Sigmoid colon (tissue), 7 donors: Measurements from ENCODE around the gene PCDHB1. TPM values are rescaled to one million over a fixed set of nuclear protein-coding genes. Genes with fewer than 3 reads are reported as not detected.

Source experiments
- DNase-seq: peaks from one replicate; pipeline ENCODE4 v3.0.0-alpha.2; 2019
- H3K27ac ChIP-seq, 4 donors: fragments of 200-600 bp; sonication (generic); one replicate each; pipeline ENCODE4 v1.5.1; 2016 to 2019; ENCODE audit warnings: mild to moderate bottlenecking in 1 of 4
- H3K27me3 ChIP-seq, 3 donors: fragments of 200-600 bp; sonication (generic); one replicate each; pipeline ENCODE4 v1.5.1; 2019; ENCODE audit warnings: mild to moderate bottlenecking in 1 of 3
- H3K36me3 ChIP-seq, 4 donors: fragments of 200-600 bp; sonication (generic); one replicate each; pipeline ENCODE4 v1.5.1; 2016 to 2019
- H3K4me1 ChIP-seq, 4 donors: fragments of 200-600 bp; sonication (generic); one replicate each; pipeline ENCODE4 v1.5.1; 2017 to 2019
- H3K4me3 ChIP-seq, 4 donors: fragments of 200-600 bp; sonication (generic); one replicate each; pipeline ENCODE4 v1.5.1; 2017 to 2019; ENCODE audit warnings: mild to moderate bottlenecking in 2 of 4, moderate library complexity in 1 of 4
- H3K9me3 ChIP-seq, 4 donors: fragments of 200-600 bp in 3 of 4; sonication (generic) in 3 of 4; one replicate each; pipeline versions ENCODE4 v1.5.1 to v1.6.1; 2013 to 2019
- EP300 ChIP-seq, 4 donors: sonication (generic); formaldehyde crosslinking; IDR thresholded peaks; one replicate each; pipeline ENCODE4 v1.6.1; 2017; ENCODE audit warnings: antibody characterized with exemption in 4 of 4
- POLR2A ChIP-seq, 2 donors: fragments of 450-650 bp; IDR thresholded peaks; one replicate each; pipeline ENCODE4 v1.6.1; 2016; ENCODE audit warnings: antibody characterized with exemption in 2 of 2, mild to moderate bottlenecking in 2 of 2, moderate library complexity in 2 of 2
- POLR2AphosphoS5 ChIP-seq, 4 donors: sonication (generic); formaldehyde crosslinking; IDR thresholded peaks; one replicate each; pipeline ENCODE4 v1.6.1; 2017; ENCODE audit warnings: antibody characterized with exemption in 4 of 4
- WGBS, 2 donors: extraction: QIAGEN DNeasy Blood & Tissue Kit; methylation state at CpG; one replicate each; pipeline ENCODE4 v1.1.7; 2013; 5-methylcytosine and 5-hydroxymethylcytosine counted together
- intact Hi-C: fragments of 100-400 bp; cut with DNase I; formaldehyde crosslinking; loops from one replicate; pipeline ENCODE4 v1.15.1; 2023
- polyA plus RNA-seq, 3 donors: library from polyadenylated mRNA; stranded (reverse); fragments of 200-250 nt; gene quantifications; one replicate each; pipeline ENCODE4 v1.2.3, GENCODE V29; 2013
- total RNA-seq, 4 donors: library from RNA; depleted of rRNA; stranded (reverse); fragments of >200 nt; gene quantifications; one replicate each; pipeline ENCODE4 v1.1.0, GENCODE V29; 2016
- TF ChIP-seq, protein P1 (sequence below), 4 experiments: fragments of 450-650 bp in 3 of 4; fragments of 200-600 bp in 1 of 4; IDR thresholded peaks; one replicate each; pipeline ENCODE4 v1.5.1; 2016 to 2019; ENCODE audit warnings: antibody characterized with exemption in 4 of 4, mild to moderate bottlenecking in 3 of 4, moderate library complexity in 2 of 4
- donor health status: healthy with polysubstance abuse.
- donor health status: Bipolar disorder and iron deficiency.
- donor health status: healthy.

The PCDHB1 gene
- total and polyA plus RNA-seq, 7 donors, result under 0.01 to 0.36 (median 0.27) TPM; not detected in 2

DNA sequence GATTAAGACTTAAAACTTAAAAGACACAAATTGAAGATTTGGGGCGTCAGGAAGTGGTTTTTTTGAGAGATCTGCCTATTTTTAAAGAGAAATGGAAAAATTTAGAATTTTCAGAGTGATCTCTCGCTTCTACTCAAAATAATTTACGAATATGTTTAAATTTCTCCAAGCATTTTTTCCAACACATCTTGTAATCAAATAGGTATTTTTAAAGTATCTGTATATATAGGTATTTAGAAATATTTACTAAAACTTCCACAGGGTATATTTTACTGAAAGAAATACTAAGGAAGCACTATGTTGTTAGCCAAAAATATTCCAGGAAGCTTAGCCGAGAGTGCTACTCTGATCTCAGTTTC is 9.8 kb upstream of the PCDHB1 start:
- Histone ChIP-seq H3K27me3 (peaks cover 0 to 12% (median 0%) of the 10 kb centered on the region in 3 donors), H3K27ac (no peak overlapping the region), H3K9me3 (peaks cover 0 to 5% (median 0%) of the 10 kb centered on the region in 4 donors), H3K4me3 (no peak overlapping the region), H3K4me1 (peaks cover 0 to 17% (median 15%) of the 10 kb centered on the region in 4 donors), H3K36me3 (no peaks in the 10 kb centered on the region)
- intact Hi-C loops, result loop anchor here (2.0 to 5.0 kb wide), 6 partner anchors 75 to 669 kb away; partner anchors contain the start of genes PCDHA10, PCDHA13, PCDHA4 and PCDHAC1
- DNase-seq, result no peak
- 22 to 23% methylated on average over 4 of the region's 4 CpGs for WGBS, 2 donors
- TF ChIP-seq, protein P1, sequence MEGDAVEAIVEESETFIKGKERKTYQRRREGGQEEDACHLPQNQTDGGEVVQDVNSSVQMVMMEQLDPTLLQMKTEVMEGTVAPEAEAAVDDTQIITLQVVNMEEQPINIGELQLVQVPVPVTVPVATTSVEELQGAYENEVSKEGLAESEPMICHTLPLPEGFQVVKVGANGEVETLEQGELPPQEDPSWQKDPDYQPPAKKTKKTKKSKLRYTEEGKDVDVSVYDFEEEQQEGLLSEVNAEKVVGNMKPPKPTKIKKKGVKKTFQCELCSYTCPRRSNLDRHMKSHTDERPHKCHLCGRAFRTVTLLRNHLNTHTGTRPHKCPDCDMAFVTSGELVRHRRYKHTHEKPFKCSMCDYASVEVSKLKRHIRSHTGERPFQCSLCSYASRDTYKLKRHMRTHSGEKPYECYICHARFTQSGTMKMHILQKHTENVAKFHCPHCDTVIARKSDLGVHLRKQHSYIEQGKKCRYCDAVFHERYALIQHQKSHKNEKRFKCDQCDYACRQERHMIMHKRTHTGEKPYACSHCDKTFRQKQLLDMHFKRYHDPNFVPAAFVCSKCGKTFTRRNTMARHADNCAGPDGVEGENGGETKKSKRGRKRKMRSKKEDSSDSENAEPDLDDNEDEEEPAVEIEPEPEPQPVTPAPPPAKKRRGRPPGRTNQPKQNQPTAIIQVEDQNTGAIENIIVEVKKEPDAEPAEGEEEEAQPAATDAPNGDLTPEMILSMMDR (IDR thresholded peaks at IDR 0.05), result no peak
- no peak for TF ChIP-seq POLR2AphosphoS5 (IDR thresholded peaks at IDR 0.05)
- no peak for TF ChIP-seq EP300 (IDR thresholded peaks at IDR 0.05)
- TF ChIP-seq POLR2A (IDR thresholded peaks at IDR 0.05), result no peak

DNA sequence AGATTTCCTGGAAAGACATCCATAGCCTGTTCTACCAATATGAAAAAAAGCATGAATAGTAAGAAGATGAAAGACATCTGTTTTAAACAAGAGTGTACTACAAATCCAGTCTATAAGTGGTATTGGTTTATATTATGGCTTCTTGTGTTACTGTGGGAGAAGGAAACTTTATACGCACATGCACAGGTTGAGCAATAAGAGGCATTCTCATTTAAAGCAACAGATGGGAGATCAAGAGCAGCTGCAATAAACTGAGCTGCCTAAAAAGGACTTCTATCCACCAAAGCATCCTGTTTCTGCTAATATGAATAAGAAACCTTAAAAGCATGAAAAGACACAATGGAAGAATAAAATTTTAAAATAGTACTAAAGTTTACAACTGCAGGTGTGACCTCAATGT is 8.6 kb upstream of the PCDHB1 start:
- DNase-seq, result no peak
- H3K4me3 ChIP-seq, result no peak overlapping the region
- H3K36me3 ChIP-seq, result no peaks in the 10 kb centered on the region
- intact Hi-C loops, result loop anchor here (5.0 kb wide), 4 partner anchors 160 to 670 kb away; partner anchors contain the start of genes PCDHA10, PCDHA13 and PCDHA4
- TF ChIP-seq EP300 (IDR thresholded peaks at IDR 0.05), result no peak
- TF ChIP-seq POLR2A (IDR thresholded peaks at IDR 0.05), result no peak
- TF ChIP-seq, protein P1 (IDR thresholded peaks at IDR 0.05), result no peak
- TF ChIP-seq POLR2AphosphoS5 (IDR thresholded peaks at IDR 0.05), result no peak
- no peak overlapping the region for H3K27ac ChIP-seq
- WGBS, 2 donors, result 48 to 60% methylated on average over 1 of the region's 1 CpG
- peaks cover 0 to 22% (median 0%) of the 10 kb centered on the region in 3 donors for H3K27me3 ChIP-seq
- peaks cover 0 to 5% (median 0%) of the 10 kb centered on the region in 4 donors for H3K9me3 ChIP-seq
- H3K4me1 ChIP-seq, result peaks cover 0 to 17% (median 15%) of the 10 kb centered on the region in 4 donors

- no peak for DNase-seq
- no peaks in the 10 kb centered on the region for H3K36me3 ChIP-seq
- peaks cover 0 to 5% (median 0%) of the 10 kb centered on the region in 4 donors for H3K4me1 ChIP-seq
- peak overlapping the region; percentile 19 to 54 (median 51) for H3K4me3 ChIP-seq
- TF ChIP-seq, protein P1 (IDR thresholded peaks at IDR 0.05), result no peak
- TF ChIP-seq POLR2AphosphoS5 (IDR thresholded peaks at IDR 0.05) (no peak), EP300 (IDR thresholded peaks at IDR 0.05) (no peak), POLR2A (IDR thresholded peaks at IDR 0.05) (no peak)
- intact Hi-C loops, result no loop called here
- no peak overlapping the region for H3K27ac ChIP-seq
- peaks cover 0 to 33% (median 8%) of the 10 kb centered on the region in 3 donors for H3K27me3 ChIP-seq
- 13 to 42% methylated on average over 19 of the region's 19 CpGs for WGBS, 2 donors
- peaks cover 0 to 5% (median 0%) of the 10 kb centered on the region in 4 donors for H3K9me3 ChIP-seq
These were observed 320 bp downstream of the PCDHB1 start for GRCh38 chr5:141051521-141051866.

GRCh38 chr5:141077826-141078225 is 26.7 kb downstream of the PCDHB1 start:
- intact Hi-C loops, result no loop called here
- H3K4me1 ChIP-seq, result no peaks in the 10 kb centered on the region
- TF ChIP-seq, protein P1 (IDR thresholded peaks at IDR 0.05), result no peak
- TF ChIP-seq POLR2A (IDR thresholded peaks at IDR 0.05) (no peak), POLR2AphosphoS5 (IDR thresholded peaks at IDR 0.05) (no peak)
- DNase-seq, result no peak
- no peak overlapping the region for H3K27ac ChIP-seq
- H3K9me3 ChIP-seq, result peaks cover 0 to 10% (median 5%) of the 10 kb centered on the region in 4 donors
- WGBS, 2 donors, result 54 to 73% methylated on average over 17 of the region's 17 CpGs
- H3K36me3 ChIP-seq, result no peaks in the 10 kb centered on the region
- peaks cover 0 to 51% (median 0%) of the 10 kb centered on the region in 3 donors for H3K27me3 ChIP-seq
- peak overlapping the region in 2 of 4 donors; percentile 21 to 28 for H3K4me3 ChIP-seq

DNA sequence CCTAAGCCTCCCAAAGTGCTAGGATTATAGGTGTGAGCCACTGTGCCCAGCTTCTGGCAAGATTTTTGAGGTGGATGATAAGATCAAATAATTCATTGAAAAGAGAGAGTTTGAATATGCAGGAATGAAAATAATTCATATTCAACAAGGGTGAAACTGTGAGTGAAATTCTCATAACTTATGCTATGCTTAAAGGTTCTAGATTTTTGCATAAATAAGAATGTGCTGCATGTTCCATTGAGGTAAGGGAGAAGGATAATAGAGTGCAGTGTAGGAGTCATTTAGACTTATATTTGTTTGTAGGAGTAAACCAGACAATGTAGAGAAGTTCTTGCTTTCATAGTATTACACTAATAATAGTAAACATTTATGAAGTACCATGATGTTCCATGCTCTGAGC is 31.1 kb downstream of the PCDHB1 start:
- Histone ChIP-seq H3K4me3 (no peak overlapping the region), H3K36me3 (no peaks in the 10 kb centered on the region), H3K27me3 (peaks cover 0 to 31% (median 0%) of the 10 kb centered on the region in 3 donors), H3K9me3 (peaks cover 0 to 18% (median 5%) of the 10 kb centered on the region in 4 donors), H3K27ac (no peak overlapping the region), H3K4me1 (no peaks in the 10 kb centered on the region)
- no peak for TF ChIP-seq POLR2A (IDR thresholded peaks at IDR 0.05)
- TF ChIP-seq EP300 (IDR thresholded peaks at IDR 0.05), result no peak
- no peak for TF ChIP-seq POLR2AphosphoS5 (IDR thresholded peaks at IDR 0.05)
- TF ChIP-seq, protein P1 (IDR thresholded peaks at IDR 0.05), result no peak
- intact Hi-C loops, result loop anchor here (5.0 kb wide), 1 partner anchor 480 kb away; no protein-coding TSS in a partner anchor
- no peak for DNase-seq
